ENCODE data around the gene ARG2.

DNA sequence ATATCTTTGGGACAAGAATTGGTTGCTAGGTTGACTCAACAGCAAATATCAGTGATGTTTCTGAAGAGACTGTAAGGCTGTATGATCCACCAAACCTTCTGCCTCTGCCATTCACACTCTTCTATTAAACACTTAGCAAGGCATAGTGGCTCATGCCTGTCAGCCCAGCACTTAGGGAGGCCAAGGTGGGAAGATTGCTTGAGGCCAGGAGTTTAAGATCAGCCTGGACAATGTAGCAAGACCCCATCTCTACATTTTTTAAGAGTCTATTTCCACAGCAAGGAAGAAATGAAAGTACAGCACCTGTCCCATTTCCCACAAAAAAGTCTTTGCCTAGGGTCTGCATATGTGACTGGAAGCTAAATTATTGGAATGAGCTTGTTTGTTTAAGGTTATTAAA lies 7.8 kb downstream of the ARG2 start:
- TF ChIP-seq, protein P1, sequence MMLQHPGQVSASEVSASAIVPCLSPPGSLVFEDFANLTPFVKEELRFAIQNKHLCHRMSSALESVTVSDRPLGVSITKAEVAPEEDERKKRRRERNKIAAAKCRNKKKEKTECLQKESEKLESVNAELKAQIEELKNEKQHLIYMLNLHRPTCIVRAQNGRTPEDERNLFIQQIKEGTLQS (IDR thresholded peaks at IDR 0.05; ENCODE audit: borderline replicate concordance, extremely low read depth, low read depth, low read length): no peak
- no peak for TF ChIP-seq EP300 (IDR thresholded peaks at IDR 0.05; ENCODE audit: borderline replicate concordance in 1 of 2, control insufficient read depth in 1 of 2, low read depth in 2 of 2, low read length in 2 of 2)
- TF ChIP-seq, protein P2, sequence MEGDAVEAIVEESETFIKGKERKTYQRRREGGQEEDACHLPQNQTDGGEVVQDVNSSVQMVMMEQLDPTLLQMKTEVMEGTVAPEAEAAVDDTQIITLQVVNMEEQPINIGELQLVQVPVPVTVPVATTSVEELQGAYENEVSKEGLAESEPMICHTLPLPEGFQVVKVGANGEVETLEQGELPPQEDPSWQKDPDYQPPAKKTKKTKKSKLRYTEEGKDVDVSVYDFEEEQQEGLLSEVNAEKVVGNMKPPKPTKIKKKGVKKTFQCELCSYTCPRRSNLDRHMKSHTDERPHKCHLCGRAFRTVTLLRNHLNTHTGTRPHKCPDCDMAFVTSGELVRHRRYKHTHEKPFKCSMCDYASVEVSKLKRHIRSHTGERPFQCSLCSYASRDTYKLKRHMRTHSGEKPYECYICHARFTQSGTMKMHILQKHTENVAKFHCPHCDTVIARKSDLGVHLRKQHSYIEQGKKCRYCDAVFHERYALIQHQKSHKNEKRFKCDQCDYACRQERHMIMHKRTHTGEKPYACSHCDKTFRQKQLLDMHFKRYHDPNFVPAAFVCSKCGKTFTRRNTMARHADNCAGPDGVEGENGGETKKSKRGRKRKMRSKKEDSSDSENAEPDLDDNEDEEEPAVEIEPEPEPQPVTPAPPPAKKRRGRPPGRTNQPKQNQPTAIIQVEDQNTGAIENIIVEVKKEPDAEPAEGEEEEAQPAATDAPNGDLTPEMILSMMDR (IDR thresholded peaks at IDR 0.05 in 2 of 3, conservative IDR thresholded peaks at IDR 0.05 in 1 of 3; ENCODE audit: control insufficient read depth in 2 of 3, extremely low read depth in 1 of 3, insufficient read depth in 1 of 3, low read depth in 3 of 3, low read length in 3 of 3): no peak
- TF ChIP-seq DPF2 (IDR thresholded peaks at IDR 0.05): no peak
- TF ChIP-seq, protein P3, sequence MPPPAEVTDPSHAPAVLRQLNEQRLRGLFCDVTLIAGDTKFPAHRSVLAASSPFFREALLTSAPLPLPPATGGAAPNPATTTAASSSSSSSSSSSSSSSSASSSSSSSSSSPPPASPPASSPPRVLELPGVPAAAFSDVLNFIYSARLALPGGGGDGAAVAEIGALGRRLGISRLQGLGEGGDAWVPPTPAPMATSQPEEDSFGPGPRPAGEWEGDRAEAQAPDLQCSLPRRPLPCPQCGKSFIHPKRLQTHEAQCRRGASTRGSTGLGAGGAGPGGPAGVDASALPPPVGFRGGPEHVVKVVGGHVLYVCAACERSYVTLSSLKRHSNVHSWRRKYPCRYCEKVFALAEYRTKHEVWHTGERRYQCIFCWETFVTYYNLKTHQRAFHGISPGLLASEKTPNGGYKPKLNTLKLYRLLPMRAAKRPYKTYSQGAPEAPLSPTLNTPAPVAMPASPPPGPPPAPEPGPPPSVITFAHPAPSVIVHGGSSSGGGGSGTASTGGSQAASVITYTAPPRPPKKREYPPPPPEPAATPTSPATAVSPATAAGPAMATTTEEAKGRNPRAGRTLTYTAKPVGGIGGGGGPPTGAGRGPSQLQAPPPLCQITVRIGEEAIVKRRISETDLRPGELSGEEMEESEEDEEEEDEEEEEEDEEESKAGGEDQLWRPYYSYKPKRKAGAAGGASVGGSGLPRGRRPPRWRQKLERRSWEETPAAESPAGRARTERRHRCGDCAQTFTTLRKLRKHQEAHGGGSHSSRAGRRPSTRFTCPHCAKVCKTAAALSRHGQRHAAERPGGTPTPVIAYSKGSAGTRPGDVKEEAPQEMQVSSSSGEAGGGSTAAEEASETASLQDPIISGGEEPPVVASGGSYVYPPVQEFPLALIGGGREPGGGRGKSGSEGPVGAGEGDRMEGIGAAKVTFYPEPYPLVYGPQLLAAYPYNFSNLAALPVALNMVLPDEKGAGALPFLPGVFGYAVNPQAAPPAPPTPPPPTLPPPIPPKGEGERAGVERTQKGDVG (CRISPR knock-in tag; IDR thresholded peaks at IDR 0.05): no peak
